Measurements from ENCODE around the gene KLK14.

Gene KLK14

GRCh38 chr19:51108805-51109146 is 26.1 kb upstream of the KLK14 start:
- TF ChIP-seq, protein P1, sequence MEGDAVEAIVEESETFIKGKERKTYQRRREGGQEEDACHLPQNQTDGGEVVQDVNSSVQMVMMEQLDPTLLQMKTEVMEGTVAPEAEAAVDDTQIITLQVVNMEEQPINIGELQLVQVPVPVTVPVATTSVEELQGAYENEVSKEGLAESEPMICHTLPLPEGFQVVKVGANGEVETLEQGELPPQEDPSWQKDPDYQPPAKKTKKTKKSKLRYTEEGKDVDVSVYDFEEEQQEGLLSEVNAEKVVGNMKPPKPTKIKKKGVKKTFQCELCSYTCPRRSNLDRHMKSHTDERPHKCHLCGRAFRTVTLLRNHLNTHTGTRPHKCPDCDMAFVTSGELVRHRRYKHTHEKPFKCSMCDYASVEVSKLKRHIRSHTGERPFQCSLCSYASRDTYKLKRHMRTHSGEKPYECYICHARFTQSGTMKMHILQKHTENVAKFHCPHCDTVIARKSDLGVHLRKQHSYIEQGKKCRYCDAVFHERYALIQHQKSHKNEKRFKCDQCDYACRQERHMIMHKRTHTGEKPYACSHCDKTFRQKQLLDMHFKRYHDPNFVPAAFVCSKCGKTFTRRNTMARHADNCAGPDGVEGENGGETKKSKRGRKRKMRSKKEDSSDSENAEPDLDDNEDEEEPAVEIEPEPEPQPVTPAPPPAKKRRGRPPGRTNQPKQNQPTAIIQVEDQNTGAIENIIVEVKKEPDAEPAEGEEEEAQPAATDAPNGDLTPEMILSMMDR (IDR thresholded peaks at IDR 0.05; ENCODE audit: low read depth, low read length) = no peak
- DNase-seq (ENCODE audit: extremely low read depth, low read depth) = no peak

- TF ChIP-seq, protein P1 (IDR thresholded peaks at IDR 0.05; ENCODE audit: low read depth, low read length) = no peak
- DNase-seq (ENCODE audit: extremely low read depth, low read depth) = peak; percentile 98
Observed at GRCh38 chr19:51108066-51108804, 25.5 kb upstream of the KLK14 start, which contains the start of gene CTU1. Gene CTU1 (minus strand): TSS chr19:51108409. CDS start chr19:51104569, 3,840 bp downstream.

GRCh38 chr19:51107406-51108065 is 24.8 kb upstream of the KLK14 start:
- TF ChIP-seq, protein P1 (IDR thresholded peaks at IDR 0.05; ENCODE audit: low read depth, low read length) = no peak
- no peak for DNase-seq (ENCODE audit: extremely low read depth, low read depth)

GRCh38 chr19:51103926-51104341 is 21.2 kb upstream of the KLK14 start:
- TF ChIP-seq, protein P1 (IDR thresholded peaks at IDR 0.05; ENCODE audit: low read depth, low read length) = no peak

GRCh38 chr19:51102991-51103390 is 20.3 kb upstream of the KLK14 start:
- TF ChIP-seq, protein P1 (IDR thresholded peaks at IDR 0.05; ENCODE audit: low read depth, low read length) = no peak

More at GRCh38 chr19:51103926-51104341, 21.2 kb upstream of the KLK14 start:
- DNase-seq (ENCODE audit: extremely low read depth, low read depth) = no peak

DNA sequence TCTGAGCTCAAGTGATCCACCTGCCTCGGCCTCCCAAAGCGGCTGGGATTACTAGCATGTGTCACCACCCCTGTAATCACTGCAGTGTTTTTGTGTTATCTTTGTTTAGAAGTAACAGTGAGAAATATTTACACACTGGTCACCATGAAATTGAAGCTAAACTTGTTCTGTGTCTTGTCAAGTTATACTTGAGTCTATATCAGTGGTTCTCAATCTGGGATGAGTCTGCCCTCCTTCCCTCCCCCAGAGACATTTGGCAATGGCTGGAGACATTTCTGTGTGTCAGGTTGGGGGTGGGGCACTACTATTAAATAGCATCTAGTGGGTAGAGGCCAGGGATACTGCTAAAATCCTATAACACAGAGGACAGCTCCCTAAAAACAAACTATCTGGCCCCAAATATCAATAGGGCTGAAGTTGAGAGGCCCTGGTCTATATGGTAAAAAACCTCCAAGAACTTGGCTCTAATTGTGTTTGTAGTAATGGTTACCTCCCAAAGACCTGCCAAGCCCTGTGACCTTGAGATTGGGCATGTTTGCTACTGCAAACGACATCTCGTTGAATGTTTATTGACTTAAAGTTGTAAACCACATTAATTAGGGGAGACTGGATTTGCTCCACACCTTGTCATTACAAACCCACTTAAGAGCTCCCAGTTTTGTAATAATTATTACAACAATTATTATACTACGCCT is 18.6 kb upstream of the KLK14 start:
- no peak for DNase-seq (ENCODE audit: extremely low read depth, low read depth)
- TF ChIP-seq, protein P1 (IDR thresholded peaks at IDR 0.05; ENCODE audit: low read depth, low read length) = no peak

More at GRCh38 chr19:51102991-51103390, 20.3 kb upstream of the KLK14 start:
- DNase-seq (ENCODE audit: extremely low read depth, low read depth) = no peak

- TF ChIP-seq, protein P1 (IDR thresholded peaks at IDR 0.05; ENCODE audit: low read depth, low read length) = no peak
- DNase-seq (ENCODE audit: extremely low read depth, low read depth) = no peak
Observed at GRCh38 chr19:51100601-51101000, 17.9 kb upstream of the KLK14 start.
